Glomerular visceral epithelial cell (primary cell): ENCODE results near the gene LSR.
"Not testable (repeated sequence)": the region's sequence is repeated elsewhere in the genome, so short reads cannot be mapped to it uniquely, and the experiment has no call there.

Source experiments
- DNase-seq: peaks from one replicate; pipeline ENCODE4 v3.0.0-alpha.2; 2016; ENCODE audit errors: extremely low spot score

Gene LSR

GRCh38 chr19:35267353-35267817 is 18.6 kb downstream of the LSR start:
- peak; percentile 31 for DNase-seq

GRCh38 chr19:35267818-35268535 is 19.2 kb downstream of the LSR start:
- DNase-seq: peak; percentile 83

GRCh38 chr19:35268536-35269437 is 20.0 kb downstream of the LSR start, which contains the start of gene USF2:
Gene USF2, plus strand, starts transcription at chr19:35268962. Its CDS starts 140 bp downstream, at chr19:35269102.
- peak; percentile 75 for DNase-seq

- peak; percentile 89 for DNase-seq
These were observed 20.8 kb downstream of the LSR start for GRCh38 chr19:35269438-35270117.

GRCh38 chr19:35270381-35270811 is 21.6 kb downstream of the LSR start:
- no peak for DNase-seq

- no peak for DNase-seq
These were observed 22.7 kb downstream of the LSR start for GRCh38 chr19:35271546-35271945.

- no peak for DNase-seq
These were observed 23.4 kb downstream of the LSR start for GRCh38 chr19:35272122-35272719.

- DNase-seq: no peak
These were observed 24.3 kb downstream of the LSR start for GRCh38 chr19:35272954-35273649.

- DNase-seq: no peak
These were observed 25.0 kb downstream of the LSR start for GRCh38 chr19:35273686-35274259.

- no peak for DNase-seq
These were observed 25.5 kb downstream of the LSR start for GRCh38 chr19:35274323-35274722.

GRCh38 chr19:35276706-35277281 is 28.0 kb downstream of the LSR start:
- no peak for DNase-seq

GRCh38 chr19:35278578-35279284 is 29.9 kb downstream of the LSR start:
- DNase-seq: no peak

- DNase-seq: no peak
These were observed 30.6 kb downstream of the LSR start for GRCh38 chr19:35279374-35279773.

- DNase-seq: no peak
These were observed 31.4 kb downstream of the LSR start for GRCh38 chr19:35279985-35280821.

GRCh38 chr19:35281303-35281702 is 32.5 kb downstream of the LSR start:
- no peak for DNase-seq

- no peak for DNase-seq
These were observed 35.6 kb downstream of the LSR start for GRCh38 chr19:35284153-35285094.

GRCh38 chr19:35285095-35285449 is 36.3 kb downstream of the LSR start:
- no peak for DNase-seq

GRCh38 chr19:35285465-35285864 is 36.7 kb downstream of the LSR start:
- not testable (repeated sequence) for DNase-seq
